ENCODE results near the gene OPA1. TPM values are rescaled to one million over a fixed set of nuclear protein-coding genes. Genes with fewer than 3 reads are reported as not detected.
A peak's percentile ranks its signal among the peaks of the same experiment; 100 is the strongest.

Gene OPA1
- total RNA-seq, 1 experiment from 2014 or later = 75.4 TPM

GRCh38 chr3:193620057-193620456 lies 27.0 kb downstream of the OPA1 start:
- no peaks in the 10 kb centered on the region for H3K27me3 ChIP-seq (ENCODE audit: insufficient read depth, low read length)
- H3K27ac Mint-ChIP-seq = peak overlapping the region in 1 of 3 experiments; percentile 89; a peak in 2 of 7 replicates
- no CpG with 5 or more reads among the region's 1 CpG for WGBS (ENCODE audit: extremely low coverage, insufficient read length, low lambda C conversion rate)

More at GRCh38 chr3:193620057-193620456, 27.0 kb downstream of the OPA1 start:
- H4K8ac ChIP-seq (replicated peaks; ENCODE audit: insufficient read length, low read depth, low read length) = no peak overlapping the region
- H3K9ac ChIP-seq (ENCODE audit: extremely low read depth, insufficient read length, low read length) = no peak overlapping the region
- H3K14ac ChIP-seq (ENCODE audit: insufficient read depth, low read length) = no peak overlapping the region
- no peak overlapping the region for H4K5ac ChIP-seq (ENCODE audit: insufficient read length, low read depth, low read length)
- Mint-ChIP-seq H3K27me3 (ENCODE audit: low read depth) (no peaks in the 10 kb centered on the region), H3K9me3 (no peaks in the 10 kb centered on the region), H3K4me1 (no peaks in the 10 kb centered on the region), H3K4me3 (no peak overlapping the region), H3K36me3 (ENCODE audit: insufficient read depth in 1 of 3, low read depth in 3 of 3) (peaks cover 2 to 48% (median 44%) of the 10 kb centered on the region in 3 experiments; a peak in 5 of 7 replicates)
- no peaks in the 10 kb centered on the region; the same call in 1 of the 2 replicates for H3K79me2 ChIP-seq (ENCODE audit: insufficient read depth, low read length)
- no peak for DNase-seq
- H2BK12ac ChIP-seq (ENCODE audit: insufficient read length, low read depth, low read length) = no peak overlapping the region
- no peak overlapping the region for H3K23ac ChIP-seq (ENCODE audit: insufficient read length, low read depth, low read length)
- no peak overlapping the region for H2AFZ ChIP-seq (ENCODE audit: low read length)
- H3K4me2 ChIP-seq (ENCODE audit: insufficient read depth, insufficient read length, low read length) = no peak overlapping the region
- H2BK120ac ChIP-seq (ENCODE audit: low read depth, low read length, poor library complexity, severe bottlenecking) = no peak overlapping the region
- no peak overlapping the region for H2BK15ac ChIP-seq (ENCODE audit: low read depth, low read length)
- no peaks in the 10 kb centered on the region for H3K23me2 ChIP-seq (ENCODE audit: insufficient read length, low read depth, low read length, poor library complexity, severe bottlenecking)
- H3T11ph ChIP-seq (ENCODE audit: low read length) = no peak overlapping the region
- H3K9me3 ChIP-seq (ENCODE audit: control insufficient read depth, low read depth, low read length) = no peaks in the 10 kb centered on the region
- no peaks in the 10 kb centered on the region for H3K79me1 ChIP-seq (ENCODE audit: insufficient read depth, low read depth, low read length, poor library complexity, severe bottlenecking)
- H3K4ac ChIP-seq (ENCODE audit: low read depth, low read length) = no peak overlapping the region
- H3K4me1 ChIP-seq (ENCODE audit: insufficient read depth, low read length) = no peaks in the 10 kb centered on the region
- no peak overlapping the region for H3K27ac ChIP-seq (ENCODE audit: insufficient read length, low read depth, low read length)
- no peak overlapping the region for H2BK20ac ChIP-seq (ENCODE audit: low read depth, low read length, poor library complexity, severe bottlenecking)
- H2BK5ac ChIP-seq (ENCODE audit: insufficient read length, low read length) = no peak overlapping the region
- no peak for TF ChIP-seq CTCF (conservative IDR thresholded peaks at IDR 0.05)
- no peaks in the 10 kb centered on the region for H4K20me1 ChIP-seq (ENCODE audit: control insufficient read depth, insufficient read depth, insufficient read length)
- H4K91ac ChIP-seq (ENCODE audit: insufficient read length, low read depth, low read length) = no peak overlapping the region
- H3K56ac ChIP-seq (ENCODE audit: insufficient read length, low read depth, low read length) = no peak overlapping the region
- H2AK5ac ChIP-seq (ENCODE audit: insufficient read length, low read length) = no peak overlapping the region
- H3K18ac ChIP-seq (ENCODE audit: insufficient read length, low read depth, low read length) = no peak overlapping the region
